Measurements from ENCODE around the gene ITM2C. TPM values are rescaled to one million over a fixed set of nuclear protein-coding genes. Genes with fewer than 3 reads are reported as not detected.
A peak's percentile ranks its signal among the peaks of the same experiment; 100 is the strongest.

Gene ITM2C
- total RNA-seq, 2 experiments from 2014 or later: 65.1 to 115 TPM

- H3K36me3 Mint-ChIP-seq: peaks cover 15% of the 10 kb centered on the region
- CTCF ChIA-PET: interaction anchor here (1.0 to 2.7 kb wide), 6 partner anchors 8 to 107 kb away, joined by 4 to 20 read pairs (median 4); partner anchors contain the start of gene ITM2C
- ATAC-seq: no peak
- H3K27ac Mint-ChIP-seq: no peak overlapping the region
- H3K4me3 Mint-ChIP-seq: no peak overlapping the region
- peaks cover 42% of the 10 kb centered on the region for H3K4me1 Mint-ChIP-seq
- peaks cover 32% of the 10 kb centered on the region for H3K27me3 Mint-ChIP-seq
- H3K9me3 Mint-ChIP-seq (ENCODE audit: low read depth): no peaks in the 10 kb centered on the region
- no peak for DNase-seq
Observed at GRCh38 chr2:230879271-230879882, 14.6 kb downstream of the ITM2C start.

- Mint-ChIP-seq H3K27ac (no peak overlapping the region), H3K9me3 (ENCODE audit: low read depth) (no peaks in the 10 kb centered on the region), H3K27me3 (peaks cover 32% of the 10 kb centered on the region), H3K4me3 (no peak overlapping the region), H3K4me1 (peaks cover 40% of the 10 kb centered on the region), H3K36me3 (peaks cover 15% of the 10 kb centered on the region)
- DNase-seq: no peak
- CTCF ChIA-PET: interaction anchor here (1.8 kb wide), 1 partner anchor 15 kb away, joined by 5 read pairs; the partner anchor contains the start of gene ITM2C
- ATAC-seq: no peak
Observed at GRCh38 chr2:230879891-230880290, 15.1 kb downstream of the ITM2C start.

DNA sequence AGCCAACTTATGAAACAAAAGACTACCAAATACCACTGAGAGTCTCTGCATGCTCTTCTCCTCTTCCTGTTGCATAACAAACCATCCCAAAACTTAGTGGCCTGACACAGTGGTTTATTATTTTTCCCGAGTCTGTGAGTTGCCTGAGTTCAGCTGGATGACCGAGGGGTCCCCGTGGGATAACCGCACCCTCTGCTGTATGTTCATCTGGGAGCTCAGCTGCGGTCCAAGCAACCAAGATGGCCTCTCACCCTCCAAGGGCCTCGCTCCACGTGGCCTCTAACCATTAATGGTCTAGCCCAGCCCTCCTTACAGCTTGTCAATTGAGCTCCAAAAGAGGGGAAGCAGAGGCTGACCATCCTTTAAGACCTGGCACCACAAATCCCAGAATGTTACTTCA lies 17.1 kb downstream of the ITM2C start:
- H3K4me3 Mint-ChIP-seq: no peak overlapping the region
- no peak for DNase-seq
- H3K27me3 Mint-ChIP-seq: peaks cover 32% of the 10 kb centered on the region
- no peak for ATAC-seq
- CTCF ChIA-PET: no interaction called here
- no peaks in the 10 kb centered on the region for H3K9me3 Mint-ChIP-seq (ENCODE audit: low read depth)
- H3K4me1 Mint-ChIP-seq: peaks cover 39% of the 10 kb centered on the region
- H3K36me3 Mint-ChIP-seq: peaks cover 11% of the 10 kb centered on the region
- no peak overlapping the region for H3K27ac Mint-ChIP-seq

- Mint-ChIP-seq H3K9me3 (ENCODE audit: low read depth) (no peaks in the 10 kb centered on the region), H3K27me3 (peaks cover 31% of the 10 kb centered on the region), H3K27ac (no peak overlapping the region), H3K36me3 (peaks cover 1% of the 10 kb centered on the region), H3K4me3 (no peak overlapping the region), H3K4me1 (peaks cover 16% of the 10 kb centered on the region)
- ATAC-seq (no peak), DNase-seq (no peak)
- CTCF ChIA-PET: interaction anchor here (0.7 to 1.6 kb wide), 4 partner anchors 8 to 102 kb away, joined by 3 to 5 read pairs (median 4); no protein-coding TSS in a partner anchor
Observed at GRCh38 chr2:230885463-230886130, 20.9 kb downstream of the ITM2C start.

- H3K27ac Mint-ChIP-seq: no peak overlapping the region
- no peak overlapping the region for H3K4me3 Mint-ChIP-seq
- ATAC-seq (no peak), DNase-seq (no peak)
- CTCF ChIA-PET: interaction anchor here (0.7 to 1.6 kb wide), 4 partner anchors 9 to 101 kb away, joined by 3 to 5 read pairs (median 4); no protein-coding TSS in a partner anchor
- peaks cover 18% of the 10 kb centered on the region for H3K4me1 Mint-ChIP-seq
- H3K27me3 Mint-ChIP-seq: peaks cover 34% of the 10 kb centered on the region
- peaks cover 1% of the 10 kb centered on the region for H3K36me3 Mint-ChIP-seq
- no peaks in the 10 kb centered on the region for H3K9me3 Mint-ChIP-seq (ENCODE audit: low read depth)
Observed at GRCh38 chr2:230886206-230886605, 21.5 kb downstream of the ITM2C start.

GRCh38 chr2:230886671-230887071 lies 21.9 kb downstream of the ITM2C start:
- no peak overlapping the region for H3K4me3 Mint-ChIP-seq
- peaks cover 22% of the 10 kb centered on the region for H3K4me1 Mint-ChIP-seq
- ATAC-seq (no peak), DNase-seq (no peak)
- H3K9me3 Mint-ChIP-seq (ENCODE audit: low read depth): no peaks in the 10 kb centered on the region
- CTCF ChIA-PET: interaction anchor here (1.2 to 1.6 kb wide), 3 partner anchors 9 to 101 kb away, joined by 3 to 5 read pairs (median 5); no protein-coding TSS in a partner anchor
- H3K27ac Mint-ChIP-seq: no peak overlapping the region
- peaks cover 1% of the 10 kb centered on the region for H3K36me3 Mint-ChIP-seq
- peaks cover 35% of the 10 kb centered on the region for H3K27me3 Mint-ChIP-seq

DNA sequence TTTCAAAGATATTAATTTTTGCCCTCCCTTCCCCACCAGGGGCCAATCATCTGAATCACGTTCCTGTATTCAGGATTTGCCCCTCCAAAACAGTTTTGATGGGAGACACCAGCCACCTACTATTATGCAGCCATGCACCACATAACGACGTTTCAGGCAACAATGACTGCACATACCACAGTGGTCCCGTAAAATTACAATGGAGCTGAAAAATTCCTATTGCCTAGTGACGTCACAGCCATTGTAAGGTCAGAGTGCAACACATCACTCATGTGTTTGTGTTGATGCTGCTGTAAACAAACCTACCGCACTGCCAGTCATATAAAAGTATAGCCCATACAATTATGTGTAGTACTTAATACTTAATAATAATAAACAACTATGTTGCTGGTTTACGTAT lies 22.6 kb downstream of the ITM2C start:
- DNase-seq (no peak), ATAC-seq (no peak)
- H3K36me3 Mint-ChIP-seq: peaks cover 1% of the 10 kb centered on the region
- peaks cover 25% of the 10 kb centered on the region for H3K4me1 Mint-ChIP-seq
- no peaks in the 10 kb centered on the region for H3K9me3 Mint-ChIP-seq (ENCODE audit: low read depth)
- no peak overlapping the region for H3K27ac Mint-ChIP-seq
- CTCF ChIA-PET: interaction anchor here (1.0 kb wide), 1 partner anchor 9 kb away, joined by 4 read pairs; no protein-coding TSS in a partner anchor
- no peak overlapping the region for H3K4me3 Mint-ChIP-seq
- peaks cover 32% of the 10 kb centered on the region for H3K27me3 Mint-ChIP-seq

DNA sequence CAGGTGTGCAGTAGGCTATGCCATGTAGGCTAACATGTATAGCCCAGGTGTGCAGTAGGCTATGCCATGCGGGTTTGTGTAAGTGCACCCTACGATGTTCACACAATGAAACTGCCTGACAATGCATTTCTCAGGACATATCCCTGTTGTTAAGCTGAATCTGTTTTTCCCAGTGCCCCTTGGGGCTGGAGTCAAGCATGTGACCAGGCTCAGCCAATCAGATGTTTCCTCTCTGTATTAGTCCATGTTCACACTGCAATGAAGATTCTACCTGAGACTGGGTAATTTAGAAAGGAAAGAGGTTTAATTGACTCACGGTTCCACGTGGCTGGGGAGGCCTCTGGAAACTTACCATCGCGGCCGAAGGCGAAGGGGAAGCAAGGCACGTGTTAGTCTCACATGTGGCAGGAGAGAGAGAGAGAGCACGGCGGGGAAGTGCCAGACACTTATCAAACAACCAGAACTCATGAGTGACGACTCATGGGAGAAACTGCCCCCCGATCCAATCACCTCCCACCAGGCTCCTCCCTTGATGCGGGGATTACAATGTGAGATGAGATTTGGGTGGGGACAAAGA lies 24.2 kb downstream of the ITM2C start:
- CTCF ChIA-PET: interaction anchor here (0.5 kb wide), 1 partner anchor 729 kb away, joined by 3 read pairs; no protein-coding TSS in a partner anchor
- peaks cover 31% of the 10 kb centered on the region for H3K4me1 Mint-ChIP-seq
- no peak overlapping the region for H3K27ac Mint-ChIP-seq
- H3K36me3 Mint-ChIP-seq: peaks cover 1% of the 10 kb centered on the region
- peaks cover 34% of the 10 kb centered on the region for H3K27me3 Mint-ChIP-seq
- DNase-seq (no peak), ATAC-seq (no peak)
- H3K4me3 Mint-ChIP-seq: no peak overlapping the region
- no peaks in the 10 kb centered on the region for H3K9me3 Mint-ChIP-seq (ENCODE audit: low read depth)

DNA sequence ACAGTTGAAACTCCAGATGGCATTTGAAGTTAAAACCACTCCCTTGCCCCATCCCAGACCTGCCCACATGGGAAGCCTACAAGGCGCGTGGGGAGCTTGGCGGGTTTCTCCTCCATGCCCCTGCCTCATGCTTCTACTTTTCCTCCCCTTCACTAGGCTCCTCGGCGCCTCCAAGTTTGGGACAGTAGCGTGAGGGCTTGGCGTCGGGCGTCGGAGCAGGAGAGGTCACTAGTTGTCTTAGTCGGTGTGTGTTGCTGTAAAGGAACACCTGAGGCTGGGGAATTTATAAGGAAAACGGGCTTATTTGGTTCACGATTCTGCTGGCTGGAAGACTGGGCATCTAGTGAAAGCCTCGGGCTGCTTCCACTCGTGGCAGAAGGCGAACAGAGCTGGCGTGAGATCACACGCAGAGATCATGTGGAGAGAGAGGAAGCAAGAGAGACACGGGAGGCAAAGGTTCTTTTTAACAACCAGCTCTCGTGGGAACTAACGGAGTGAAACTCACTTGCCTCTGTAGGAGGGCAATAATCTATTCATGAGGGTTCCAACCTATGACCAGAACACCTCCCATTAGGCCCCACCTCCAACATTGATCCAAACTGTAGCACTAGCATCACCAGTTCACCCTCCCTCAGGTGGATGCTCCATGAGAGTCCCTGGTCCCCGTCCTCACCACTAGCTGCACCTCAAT lies 25.3 kb downstream of the ITM2C start:
- Mint-ChIP-seq H3K36me3 (peaks cover 1% of the 10 kb centered on the region), H3K9me3 (ENCODE audit: low read depth) (no peaks in the 10 kb centered on the region), H3K4me1 (peaks cover 39% of the 10 kb centered on the region), H3K27me3 (peaks cover 36% of the 10 kb centered on the region), H3K4me3 (no peak overlapping the region), H3K27ac (no peak overlapping the region)
- DNase-seq (no peak), ATAC-seq (no peak)
- CTCF ChIA-PET: interaction anchor here (2.0 kb wide), 1 partner anchor 97 kb away, joined by 6 read pairs; no protein-coding TSS in a partner anchor

DNA sequence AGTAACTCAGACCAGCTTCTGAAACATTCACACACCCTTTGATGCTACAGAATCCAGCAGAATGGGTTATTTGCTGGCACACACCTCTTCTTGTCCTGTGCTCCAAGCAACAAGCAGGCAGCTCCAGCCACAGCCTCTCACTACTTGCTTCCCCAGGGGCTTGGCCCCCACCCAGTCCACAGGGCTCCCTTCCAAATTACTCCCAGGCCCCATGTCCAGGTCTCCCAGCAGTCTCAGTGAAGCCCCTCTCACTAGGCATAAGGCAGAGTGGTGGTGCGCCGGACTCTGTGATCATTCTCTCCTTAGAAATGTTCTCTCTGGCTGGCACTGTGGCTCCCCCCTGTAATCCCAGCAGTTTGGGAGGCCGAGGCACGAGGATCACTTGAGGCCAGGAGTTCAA lies 25.9 kb downstream of the ITM2C start:
- peaks cover 41% of the 10 kb centered on the region for H3K4me1 Mint-ChIP-seq
- no peak overlapping the region for H3K4me3 Mint-ChIP-seq
- DNase-seq (no peak), ATAC-seq (no peak)
- CTCF ChIA-PET: interaction anchor here (2.0 kb wide), 1 partner anchor 97 kb away, joined by 6 read pairs; no protein-coding TSS in a partner anchor
- no peak overlapping the region for H3K27ac Mint-ChIP-seq
- H3K27me3 Mint-ChIP-seq: peaks cover 36% of the 10 kb centered on the region
- peaks cover 1% of the 10 kb centered on the region for H3K36me3 Mint-ChIP-seq
- H3K9me3 Mint-ChIP-seq (ENCODE audit: low read depth): no peaks in the 10 kb centered on the region

DNA sequence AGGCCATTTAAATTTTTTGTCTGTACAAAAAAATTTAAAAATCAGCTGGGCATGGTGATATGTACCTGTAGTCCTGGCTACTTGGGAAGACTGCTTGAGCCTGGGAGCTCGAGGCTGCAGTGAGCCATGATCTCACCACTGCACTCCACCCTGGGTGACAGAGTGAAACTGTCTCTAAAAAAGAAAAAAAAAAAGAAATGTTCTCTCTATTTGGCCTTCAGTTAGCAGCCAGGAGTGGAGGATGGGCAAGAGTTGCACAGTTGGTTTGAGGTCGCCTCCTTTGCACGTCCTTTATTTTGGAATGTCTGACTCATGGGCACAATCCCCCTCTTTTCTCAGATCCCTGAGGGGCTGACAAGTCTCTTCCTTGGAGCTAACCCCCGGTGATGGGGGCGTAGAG lies 26.3 kb downstream of the ITM2C start:
- DNase-seq: no peak
- Mint-ChIP-seq H3K4me1 (peaks cover 42% of the 10 kb centered on the region), H3K27me3 (peaks cover 36% of the 10 kb centered on the region), H3K9me3 (ENCODE audit: low read depth) (no peaks in the 10 kb centered on the region), H3K4me3 (no peak overlapping the region), H3K36me3 (peaks cover 1% of the 10 kb centered on the region), H3K27ac (no peak overlapping the region)
- CTCF ChIA-PET: interaction anchor here (2.0 kb wide), 1 partner anchor 96 kb away, joined by 6 read pairs; no protein-coding TSS in a partner anchor
- ATAC-seq: no peak

DNA sequence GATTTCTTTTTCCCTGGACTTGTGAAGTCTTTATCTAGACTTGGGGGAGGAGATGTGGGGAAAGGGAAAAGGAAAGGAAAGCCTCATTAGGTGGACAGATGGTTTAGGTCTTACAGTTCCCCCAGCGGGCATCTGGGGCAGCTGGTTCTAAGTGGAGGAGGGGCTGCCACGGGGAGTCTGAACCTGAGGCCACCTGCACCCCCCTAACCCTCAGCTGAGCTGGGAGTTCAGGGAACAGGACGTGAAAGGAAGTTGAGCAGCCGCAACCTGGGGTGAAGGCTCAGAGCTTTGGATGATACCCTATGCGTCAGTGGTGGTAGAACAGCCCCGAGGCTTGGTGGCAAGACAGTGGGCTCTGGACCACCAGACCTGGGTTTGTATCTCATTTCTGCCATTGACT lies 26.8 kb downstream of the ITM2C start:
- CTCF ChIA-PET: interaction anchor here (1.0 to 2.0 kb wide), 2 partner anchors 25 to 96 kb away, joined by 3 to 6 read pairs; no protein-coding TSS in a partner anchor

GRCh38 chr2:230893338-230893737 lies 28.6 kb downstream of the ITM2C start:
- Mint-ChIP-seq H3K36me3 (peaks cover 1% of the 10 kb centered on the region), H3K9me3 (ENCODE audit: low read depth) (no peaks in the 10 kb centered on the region), H3K4me1 (peaks cover 46% of the 10 kb centered on the region), H3K27me3 (peaks cover 48% of the 10 kb centered on the region), H3K4me3 (no peak overlapping the region), H3K27ac (no peak overlapping the region)
- ATAC-seq (peak; percentile 46), DNase-seq (peak; percentile 58)
- CTCF ChIA-PET: interaction anchor here (1.0 to 22.6 kb wide), 10 partner anchors 9 to 160 kb away, joined by 3 to 309 read pairs (median 5); no protein-coding TSS in a partner anchor

More for the DNA sequence above, 26.8 kb downstream of the ITM2C start:
- Mint-ChIP-seq H3K4me1 (peaks cover 45% of the 10 kb centered on the region), H3K9me3 (ENCODE audit: low read depth) (no peaks in the 10 kb centered on the region), H3K4me3 (no peak overlapping the region), H3K36me3 (peaks cover 1% of the 10 kb centered on the region), H3K27ac (no peak overlapping the region), H3K27me3 (peaks cover 37% of the 10 kb centered on the region)
- DNase-seq (no peak), ATAC-seq (no peak)

All from activated CD8-positive, alpha-beta memory T cell treated with anti-CD3 and anti-CD28 coated beads, Interleukin-2, amount 10 ng/mL, durations not matched to agents 7 days and 5 days (primary cell).